Activated naive CD8-positive, alpha-beta T cell treated with anti-CD3 and anti-CD28 coated beads, Interleukin-2, amount 10 ng/mL, durations not matched to agents 7 days and 5 days (primary cell): Measurements from ENCODE around the gene SORBS2. TPM values are rescaled to one million over a fixed set of nuclear protein-coding genes. Genes with fewer than 3 reads are reported as not detected.
A peak's percentile ranks its signal among the peaks of the same experiment; 100 is the strongest.
"Not testable (repeated sequence)": the region's sequence is repeated elsewhere in the genome, so short reads cannot be mapped to it uniquely, and the experiment has no call there.

ENCODE experiments used
- ATAC-seq: fragments of 150-1000 bp; cut with Tn5 transposase; one replicate; pipeline ENCODE4 v1.10.0; 2021; ENCODE audit warnings: low read depth, moderate library complexity
- POLR2A ChIA-PET: fragments of 350-600 bp; sonication (Branson Sonifier 250); formaldehyde crosslinking; loops from one replicate; lab custom pipeline; 2021; ENCODE audit warnings: antibody characterized with exemption; lab: Charles Lee
- DNase-seq: peaks from one replicate; pipeline ENCODE4 v3.0.0; 2021
- H3K27ac Mint-ChIP-seq: one replicate; pipeline ENCODE4 v1.8.0; 2022; ENCODE audit warnings: mild to moderate bottlenecking, mixed read lengths
- H3K27me3 Mint-ChIP-seq: one replicate; pipeline ENCODE4 v1.8.0; 2022; ENCODE audit warnings: mild to moderate bottlenecking, moderate library complexity, mixed read lengths
- H3K36me3 Mint-ChIP-seq: one replicate; pipeline ENCODE4 v1.8.0; 2021; ENCODE audit warnings: mild to moderate bottlenecking, mixed read lengths
- H3K4me1 Mint-ChIP-seq: one replicate; pipeline ENCODE4 v1.8.0; 2021; ENCODE audit warnings: mixed read lengths
- H3K4me3 Mint-ChIP-seq: one replicate; pipeline ENCODE4 v1.8.0; 2022; ENCODE audit warnings: mild to moderate bottlenecking, moderate library complexity, mixed read lengths
- H3K9me3 Mint-ChIP-seq: one replicate; pipeline ENCODE4 v1.8.0; 2021; ENCODE audit warnings: mixed read lengths
- total RNA-seq, 2 experiments: library from RNA; stranded (reverse); gene quantifications; one replicate each; pipeline ENCODE4 v1.2.3, GENCODE V29; 2021

Gene SORBS2
- total RNA-seq: not detected

DNA sequence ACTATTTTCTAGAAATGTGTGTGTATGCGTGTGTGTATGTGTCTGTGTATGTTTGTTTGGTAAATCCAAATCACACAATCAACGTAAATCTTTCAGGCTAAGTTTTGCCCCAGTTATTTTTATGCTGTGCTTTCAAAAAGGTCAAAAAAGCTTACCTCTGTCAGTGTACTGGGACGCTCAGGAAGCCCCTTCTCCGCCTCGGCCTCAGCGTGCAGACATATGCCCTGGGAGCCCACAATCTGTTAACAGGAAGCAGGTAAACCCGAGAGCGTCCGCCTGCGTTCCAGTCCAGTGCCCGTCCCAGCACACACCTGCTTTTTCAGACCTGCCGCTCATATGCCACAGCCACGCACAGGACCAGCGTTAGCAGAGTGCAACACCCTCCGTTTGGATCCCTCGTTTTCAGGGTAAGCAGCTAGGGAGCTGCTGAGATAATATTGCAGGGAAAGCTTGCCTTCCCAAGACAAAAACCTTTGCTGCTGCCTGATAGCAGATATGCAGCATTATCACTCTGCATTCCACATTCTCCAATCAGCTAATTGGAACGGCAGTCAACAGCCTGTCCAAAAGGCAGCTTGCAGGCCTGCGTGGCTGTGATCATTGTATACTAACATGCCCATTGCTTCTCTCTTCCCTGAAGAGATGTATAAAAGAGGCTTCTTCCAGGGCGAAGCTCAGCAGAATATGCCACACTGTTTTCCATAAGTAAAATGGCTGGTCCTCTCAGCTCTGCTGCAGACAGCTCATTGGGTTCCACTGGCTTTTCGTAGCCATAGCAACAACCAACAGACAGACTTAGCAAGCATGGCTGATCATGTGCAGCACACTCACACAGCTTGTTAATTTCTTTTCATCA, at the start of gene SORBS2:
SORBS2 (minus strand) TSS at position 686 of the 856 bp plus-strand sequence. CDS start 121,623 bp downstream, outside the sequence.
- Mint-ChIP-seq H3K27me3 (peaks cover 9% of the 10 kb centered on the region), H3K4me3 (no peak within 1 kb of the TSS), H3K4me1 (peaks cover 3% of the 10 kb centered on the region), H3K36me3 (no peaks in the 10 kb centered on the region), H3K9me3 (no peaks in the 10 kb centered on the region), H3K27ac (no peak within 1 kb of the TSS)
- POLR2A ChIA-PET: interaction anchor here (0.5 kb wide), 1 partner anchor 41 kb away, joined by 3 read pairs; no protein-coding TSS in a partner anchor
- ATAC-seq (peak; percentile 33), DNase-seq (no peak)

DNA sequence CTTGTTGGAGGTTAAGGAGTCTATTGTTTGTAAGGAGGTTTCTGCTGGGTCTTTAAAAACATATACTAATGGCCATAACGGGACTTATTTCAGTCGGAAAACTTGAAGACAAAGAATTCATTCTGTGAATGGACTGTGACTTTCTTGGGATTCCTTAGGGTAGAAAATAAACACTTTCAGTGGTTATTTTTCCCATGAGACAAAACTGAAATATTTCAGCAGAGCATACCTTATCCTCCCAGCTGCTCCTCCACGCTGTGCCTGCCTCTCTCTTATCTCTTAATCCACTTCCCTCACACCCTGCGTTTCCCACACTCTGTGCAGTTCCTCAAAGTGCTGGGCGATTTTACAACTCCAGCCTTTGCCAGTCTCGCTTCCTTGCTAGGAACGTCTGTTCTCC, 47.1 kb upstream of the SORBS2 start:
- Mint-ChIP-seq H3K4me3 (no peak overlapping the region), H3K27ac (no peak overlapping the region), H3K9me3 (no peaks in the 10 kb centered on the region), H3K36me3 (no peaks in the 10 kb centered on the region), H3K27me3 (no peaks in the 10 kb centered on the region), H3K4me1 (no peaks in the 10 kb centered on the region)
- no peak for ATAC-seq
- DNase-seq: no peak
- POLR2A ChIA-PET: no interaction called here

DNA sequence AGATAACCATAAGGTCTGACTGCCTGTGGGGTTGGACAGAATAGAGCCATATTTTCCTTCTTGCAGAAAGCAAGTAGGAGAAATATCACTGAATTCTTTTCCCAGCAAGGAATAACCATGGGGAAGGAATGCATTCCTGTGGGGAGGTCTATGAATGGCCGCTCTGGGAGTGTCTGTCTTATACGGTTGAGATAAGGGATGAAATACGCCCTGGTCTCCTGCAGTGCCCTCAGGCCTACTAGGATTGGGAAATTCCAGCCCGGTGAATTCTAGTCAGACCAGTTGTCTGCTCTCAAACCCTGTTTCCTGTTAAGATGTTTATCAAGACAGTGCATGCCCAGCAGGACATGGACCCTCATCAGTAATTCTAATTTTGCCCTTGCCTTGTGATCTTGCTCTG, 45.6 kb upstream of the SORBS2 start:
- H3K36me3 Mint-ChIP-seq, DNase-seq, ATAC-seq, H3K4me3 Mint-ChIP-seq, H3K27me3 Mint-ChIP-seq, H3K4me1 Mint-ChIP-seq, H3K9me3 Mint-ChIP-seq, POLR2A ChIA-PET, H3K27ac Mint-ChIP-seq: not testable (repeated sequence)

GRCh38 chr4:185853841-185854240, 41.8 kb upstream of the SORBS2 start:
- Mint-ChIP-seq H3K4me3 (no peak overlapping the region), H3K9me3 (no peaks in the 10 kb centered on the region), H3K27ac (no peak overlapping the region), H3K27me3 (no peaks in the 10 kb centered on the region), H3K4me1 (no peaks in the 10 kb centered on the region), H3K36me3 (no peaks in the 10 kb centered on the region)
- DNase-seq (no peak), ATAC-seq (no peak)
- POLR2A ChIA-PET: no interaction called here

DNA sequence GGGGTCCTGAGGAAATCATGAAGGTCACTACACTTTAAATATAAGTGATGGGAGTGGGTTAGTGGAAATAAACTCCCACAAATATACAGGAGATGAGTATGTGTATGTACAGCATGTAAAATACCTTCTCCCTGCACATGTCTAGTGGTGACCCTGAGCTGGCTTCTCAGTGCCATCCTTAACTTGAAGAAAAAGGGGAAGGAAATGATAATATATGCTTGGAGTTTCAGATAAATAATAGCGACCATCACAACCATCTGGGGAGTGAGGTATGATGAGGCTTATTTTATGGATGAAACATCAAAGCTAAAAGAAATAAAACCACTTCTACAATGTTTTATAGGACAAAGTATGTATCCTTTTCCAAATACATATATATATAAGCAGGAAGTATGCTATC, 41.0 kb upstream of the SORBS2 start:
- DNase-seq (no peak), ATAC-seq (no peak)
- Mint-ChIP-seq H3K9me3 (no peaks in the 10 kb centered on the region), H3K4me1 (no peaks in the 10 kb centered on the region), H3K4me3 (no peak overlapping the region), H3K36me3 (no peaks in the 10 kb centered on the region), H3K27ac (no peak overlapping the region), H3K27me3 (no peaks in the 10 kb centered on the region)
- POLR2A ChIA-PET: no interaction called here

- no peak overlapping the region for H3K27ac Mint-ChIP-seq
- H3K4me3 Mint-ChIP-seq: no peak overlapping the region
- DNase-seq (no peak), ATAC-seq (no peak)
- H3K9me3 Mint-ChIP-seq: no peaks in the 10 kb centered on the region
- POLR2A ChIA-PET: no interaction called here
- no peaks in the 10 kb centered on the region for H3K36me3 Mint-ChIP-seq
- no peaks in the 10 kb centered on the region for H3K4me1 Mint-ChIP-seq
- H3K27me3 Mint-ChIP-seq: no peaks in the 10 kb centered on the region
These were observed 37.9 kb upstream of the SORBS2 start for GRCh38 chr4:185849664-185850550.

- Mint-ChIP-seq H3K27ac (no peak overlapping the region), H3K36me3 (no peaks in the 10 kb centered on the region), H3K27me3 (no peaks in the 10 kb centered on the region), H3K4me3 (no peak overlapping the region), H3K9me3 (no peaks in the 10 kb centered on the region), H3K4me1 (no peaks in the 10 kb centered on the region)
- DNase-seq: no peak
- ATAC-seq: no peak
- POLR2A ChIA-PET: no interaction called here
These were observed 35.5 kb upstream of the SORBS2 start for GRCh38 chr4:185847352-185848097.

DNA sequence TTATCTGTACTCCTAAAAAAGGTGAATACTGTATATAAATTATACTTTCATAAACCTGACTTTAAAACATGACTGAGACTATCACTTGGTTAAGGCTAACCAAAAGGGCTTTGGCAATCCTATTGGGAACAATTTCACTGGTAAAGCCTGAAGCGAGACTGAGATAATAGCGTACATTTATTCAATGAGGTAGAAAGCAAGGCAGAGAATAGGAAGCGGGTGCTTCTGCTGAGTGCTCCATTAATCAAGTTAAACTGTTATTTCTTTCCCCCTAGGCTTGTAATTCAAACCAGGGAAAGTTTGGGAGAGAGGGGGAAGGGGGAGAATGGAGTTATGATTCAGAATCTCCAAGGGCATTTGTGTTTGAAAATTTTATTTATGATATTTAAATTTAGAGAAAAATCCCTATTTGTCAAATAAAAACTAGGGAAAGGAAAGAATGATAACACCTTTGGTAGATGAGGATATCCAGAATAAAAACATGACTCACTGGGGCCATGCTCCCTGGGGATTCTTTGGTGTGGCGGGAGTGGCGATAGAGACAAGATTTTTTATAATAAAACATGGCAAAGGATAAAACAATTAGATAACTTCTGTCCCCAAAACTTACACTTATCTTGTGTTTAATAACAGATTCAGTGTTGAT, 34.6 kb upstream of the SORBS2 start:
- Mint-ChIP-seq H3K4me3 (no peak overlapping the region), H3K36me3 (no peaks in the 10 kb centered on the region), H3K27me3 (no peaks in the 10 kb centered on the region), H3K27ac (no peak overlapping the region), H3K9me3 (no peaks in the 10 kb centered on the region), H3K4me1 (no peaks in the 10 kb centered on the region)
- POLR2A ChIA-PET: no interaction called here
- ATAC-seq (no peak), DNase-seq (no peak)

- ATAC-seq: no peak
- H3K4me3 Mint-ChIP-seq: no peak overlapping the region
- POLR2A ChIA-PET: no interaction called here
- no peaks in the 10 kb centered on the region for H3K9me3 Mint-ChIP-seq
- no peaks in the 10 kb centered on the region for H3K4me1 Mint-ChIP-seq
- DNase-seq: no peak
- H3K27ac Mint-ChIP-seq: no peak overlapping the region
- no peaks in the 10 kb centered on the region for H3K27me3 Mint-ChIP-seq
- no peaks in the 10 kb centered on the region for H3K36me3 Mint-ChIP-seq
These were observed 34.0 kb upstream of the SORBS2 start for GRCh38 chr4:185845966-185846365.

DNA sequence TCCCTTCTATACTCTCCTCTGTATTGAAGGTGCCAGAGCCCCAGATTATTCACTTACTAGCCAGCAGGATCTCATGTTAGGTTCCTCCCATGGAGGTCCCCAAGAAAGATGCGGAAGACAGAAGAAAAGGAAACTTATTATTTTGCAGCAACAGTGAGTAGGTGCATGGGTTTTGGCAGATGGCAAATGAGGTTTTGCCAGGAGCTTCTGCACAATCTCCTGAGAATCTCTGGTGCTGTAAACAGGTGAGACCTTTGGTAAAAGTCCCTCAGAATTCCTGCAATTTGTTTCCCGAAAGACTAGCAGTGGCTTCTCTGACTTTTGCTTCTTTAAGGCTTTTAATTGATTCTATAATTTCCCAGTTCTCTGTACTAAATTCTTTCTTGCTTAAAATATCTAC, 29.5 kb upstream of the SORBS2 start:
- H3K9me3 Mint-ChIP-seq: no peaks in the 10 kb centered on the region

GRCh38 chr4:185840953-185841352, 29.0 kb upstream of the SORBS2 start:
- Mint-ChIP-seq H3K36me3 (no peaks in the 10 kb centered on the region), H3K4me3 (no peak overlapping the region), H3K4me1 (no peaks in the 10 kb centered on the region), H3K27ac (no peak overlapping the region), H3K9me3 (no peaks in the 10 kb centered on the region), H3K27me3 (no peaks in the 10 kb centered on the region)
- POLR2A ChIA-PET: no interaction called here
- ATAC-seq (no peak), DNase-seq (no peak)

More for the DNA sequence above, 29.5 kb upstream of the SORBS2 start:
- no peaks in the 10 kb centered on the region for H3K4me1 Mint-ChIP-seq
- POLR2A ChIA-PET: no interaction called here
- no peak for ATAC-seq
- H3K36me3 Mint-ChIP-seq: no peaks in the 10 kb centered on the region
- no peak overlapping the region for H3K27ac Mint-ChIP-seq
- DNase-seq: no peak
- H3K4me3 Mint-ChIP-seq: no peak overlapping the region
- H3K27me3 Mint-ChIP-seq: no peaks in the 10 kb centered on the region

GRCh38 chr4:185840201-185840600, 28.2 kb upstream of the SORBS2 start:
- H3K4me1 Mint-ChIP-seq: no peaks in the 10 kb centered on the region
- ATAC-seq (no peak), DNase-seq (no peak)
- POLR2A ChIA-PET: no interaction called here
- H3K27ac Mint-ChIP-seq: no peak overlapping the region
- no peaks in the 10 kb centered on the region for H3K27me3 Mint-ChIP-seq
- no peak overlapping the region for H3K4me3 Mint-ChIP-seq
- no peaks in the 10 kb centered on the region for H3K9me3 Mint-ChIP-seq
- no peaks in the 10 kb centered on the region for H3K36me3 Mint-ChIP-seq

GRCh38 chr4:185839770-185840169, 27.8 kb upstream of the SORBS2 start:
- no peaks in the 10 kb centered on the region for H3K9me3 Mint-ChIP-seq
- DNase-seq (no peak), ATAC-seq (no peak)
- no peak overlapping the region for H3K4me3 Mint-ChIP-seq
- H3K27me3 Mint-ChIP-seq: no peaks in the 10 kb centered on the region
- no peak overlapping the region for H3K27ac Mint-ChIP-seq
- POLR2A ChIA-PET: no interaction called here
- H3K36me3 Mint-ChIP-seq: no peaks in the 10 kb centered on the region
- no peaks in the 10 kb centered on the region for H3K4me1 Mint-ChIP-seq
